Thoracic aorta (tissue), 2 donors: ENCODE data around the gene ARID1B. TPM values are rescaled to one million over a fixed set of nuclear protein-coding genes. Genes with fewer than 3 reads are reported as not detected.

Experiments
- ATAC-seq: fragments of 150-250 bp; one replicate; pipeline ENCODE4 v1.8.0; 2017; ENCODE audit warnings: low read depth; ENCODE audit not compliant: insufficient number of reproducible peaks, low FRiP score
- DNase-seq: peaks from one replicate; pipeline ENCODE4 v3.0.0-alpha.2; 2020; ENCODE audit warnings: low spot score
- H3K27ac ChIP-seq, 2 donors: fragments of 200-600 bp; sonication (generic); 1 replicate in 1 of 2; 2 replicates in 1 of 2; pipeline ENCODE4 v1.5.1; 2016; ENCODE audit warnings: mild to moderate bottlenecking in 2 of 2, moderate library complexity in 2 of 2
- H3K27me3 ChIP-seq: fragments of 200-600 bp; sonication (generic); replicated peaks from 2 replicates; pipeline ENCODE4 v1.6.0; 2016; ENCODE audit warnings: mild to moderate bottlenecking; ENCODE audit not compliant: insufficient read depth
- H3K36me3 ChIP-seq: fragments of 200-600 bp; sonication (generic); one replicate; pipeline ENCODE4 v1.5.1; 2016
- H3K4me1 ChIP-seq, 2 donors: fragments of 200-600 bp; sonication (generic); 1 replicate in 1 of 2; 2 replicates in 1 of 2; pipeline versions ENCODE4 v1.5.1 to v1.6.0; 2016; ENCODE audit warnings: low read depth in 2 of 2, mild to moderate bottlenecking in 1 of 2; ENCODE audit not compliant: control insufficient read depth in 1 of 2
- H3K4me3 ChIP-seq: fragments of 200-600 bp; sonication (generic); 2 replicates; pipeline ENCODE4 v1.5.1; 2016; ENCODE audit warnings: mild to moderate bottlenecking
- H3K9me3 ChIP-seq: fragments of 200-600 bp; sonication (generic); 2 replicates; pipeline ENCODE4 v1.5.1; 2016
- CTCF ChIP-seq: fragments of 200-600 bp; sonication (generic); IDR thresholded peaks from one replicate; pipeline ENCODE4 v1.5.1; 2019; ENCODE audit warnings: antibody characterized with exemption
- total RNA-seq, 2 donors: library from RNA; depleted of rRNA; stranded (reverse); fragments of >200 nt; gene quantifications; one replicate each; pipeline versions ENCODE4 v1.1.0 to v1.2.3, GENCODE V29; 2016

Gene ARID1B
- total RNA-seq, 2 donors from 2014 or later, result 120 to 158 TPM

- H3K27ac ChIP-seq, result peak overlapping the region; percentile 93 to 94
- ATAC-seq (no peak), DNase-seq (no peak)
- H3K9me3 ChIP-seq, result no peaks in the 10 kb centered on the region
- no peaks in the 10 kb centered on the region for H3K36me3 ChIP-seq
- no peaks in the 10 kb centered on the region for H3K27me3 ChIP-seq
- no peak for TF ChIP-seq CTCF
- H3K4me1 ChIP-seq, result peaks cover 28 to 46% of the 10 kb centered on the region in 2 donors
- H3K4me3 ChIP-seq, result peak overlapping the region; percentile 89
Measured at GRCh38 chr6:156779206-156780094, 2.3 kb downstream of the ARID1B start.

DNA sequence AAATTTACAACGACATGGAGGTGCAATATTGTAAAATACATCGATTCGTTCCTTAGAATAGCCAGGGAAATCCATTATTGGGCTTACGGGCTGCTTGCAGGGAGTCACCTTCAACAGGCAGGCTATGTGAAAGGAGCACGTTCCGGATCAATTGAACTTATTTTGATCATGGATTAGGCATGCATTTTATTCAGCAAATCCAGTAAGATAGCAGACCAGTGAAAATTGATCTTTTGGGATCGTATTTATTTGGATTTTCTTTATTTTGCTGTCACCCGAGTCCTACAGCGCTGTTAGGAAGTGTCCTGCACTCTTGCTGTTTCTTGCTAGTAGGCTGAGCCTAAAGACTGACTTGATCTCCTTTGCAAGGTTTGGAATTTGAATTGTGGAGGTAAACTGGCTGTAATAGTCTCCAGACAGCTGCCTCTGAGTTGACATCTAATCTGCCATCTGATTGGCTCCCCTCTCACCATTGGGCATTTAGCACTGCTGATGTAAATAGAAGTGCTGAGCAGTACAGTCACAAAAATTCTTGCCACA lies 3.0 kb downstream of the ARID1B start:
- no peak for DNase-seq
- H3K9me3 ChIP-seq, result no peaks in the 10 kb centered on the region
- no peak for ATAC-seq
- no peaks in the 10 kb centered on the region for H3K36me3 ChIP-seq
- H3K27me3 ChIP-seq, result no peaks in the 10 kb centered on the region
- peak overlapping the region; percentile 93 to 94 for H3K27ac ChIP-seq
- peaks cover 25 to 46% of the 10 kb centered on the region in 2 donors for H3K4me1 ChIP-seq
- H3K4me3 ChIP-seq, result peak overlapping the region; percentile 89
- TF ChIP-seq CTCF, result no peak

DNA sequence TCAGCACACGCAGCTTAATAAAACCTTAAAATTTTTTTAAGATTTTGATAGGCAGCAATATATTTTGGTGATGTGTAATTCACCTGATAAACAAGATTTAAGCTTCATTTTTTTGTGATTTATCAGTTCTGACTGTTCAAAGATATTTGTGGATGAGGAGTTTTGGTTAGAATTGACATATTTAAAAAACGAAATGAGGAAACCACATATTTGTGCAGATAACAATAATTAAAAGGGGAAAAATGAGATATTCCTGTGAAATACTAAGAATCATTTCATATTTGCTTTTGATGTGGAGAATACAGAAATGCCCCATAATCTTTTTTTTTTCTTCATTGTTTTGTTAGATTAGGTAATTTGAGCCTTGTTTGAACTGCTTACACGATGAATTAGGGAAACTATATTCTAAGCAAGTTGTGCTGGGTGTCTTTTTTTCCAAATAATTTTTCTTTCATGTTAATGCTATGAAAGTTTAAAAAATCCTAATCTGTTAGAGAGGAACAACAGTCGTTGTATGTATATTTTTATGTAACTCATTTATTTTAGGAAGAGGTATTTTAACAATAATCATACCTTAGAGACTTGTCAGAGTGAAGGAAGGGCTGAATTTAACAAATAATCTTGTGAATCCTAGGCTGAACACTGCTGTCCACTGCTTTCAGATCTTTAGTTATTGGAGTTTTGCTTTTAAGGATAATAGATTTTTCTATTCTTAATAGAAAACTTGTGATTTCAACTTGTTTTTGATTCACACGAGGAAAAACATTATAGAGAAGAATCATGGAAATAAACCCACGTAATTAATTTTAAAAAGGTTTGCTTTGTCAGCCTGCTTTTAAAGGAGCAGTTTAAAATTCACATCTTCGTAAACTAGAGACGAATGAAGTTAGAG lies 4.0 kb downstream of the ARID1B start:
- Histone ChIP-seq H3K9me3 (no peaks in the 10 kb centered on the region), H3K4me3 (peak overlapping the region; percentile 89), H3K4me1 (peaks cover 24 to 46% of the 10 kb centered on the region in 2 donors), H3K27me3 (no peaks in the 10 kb centered on the region), H3K27ac (peak overlapping the region; percentile 61 to 93), H3K36me3 (no peaks in the 10 kb centered on the region)
- TF ChIP-seq CTCF, result no peak
- DNase-seq (no peak), ATAC-seq (no peak)

DNA sequence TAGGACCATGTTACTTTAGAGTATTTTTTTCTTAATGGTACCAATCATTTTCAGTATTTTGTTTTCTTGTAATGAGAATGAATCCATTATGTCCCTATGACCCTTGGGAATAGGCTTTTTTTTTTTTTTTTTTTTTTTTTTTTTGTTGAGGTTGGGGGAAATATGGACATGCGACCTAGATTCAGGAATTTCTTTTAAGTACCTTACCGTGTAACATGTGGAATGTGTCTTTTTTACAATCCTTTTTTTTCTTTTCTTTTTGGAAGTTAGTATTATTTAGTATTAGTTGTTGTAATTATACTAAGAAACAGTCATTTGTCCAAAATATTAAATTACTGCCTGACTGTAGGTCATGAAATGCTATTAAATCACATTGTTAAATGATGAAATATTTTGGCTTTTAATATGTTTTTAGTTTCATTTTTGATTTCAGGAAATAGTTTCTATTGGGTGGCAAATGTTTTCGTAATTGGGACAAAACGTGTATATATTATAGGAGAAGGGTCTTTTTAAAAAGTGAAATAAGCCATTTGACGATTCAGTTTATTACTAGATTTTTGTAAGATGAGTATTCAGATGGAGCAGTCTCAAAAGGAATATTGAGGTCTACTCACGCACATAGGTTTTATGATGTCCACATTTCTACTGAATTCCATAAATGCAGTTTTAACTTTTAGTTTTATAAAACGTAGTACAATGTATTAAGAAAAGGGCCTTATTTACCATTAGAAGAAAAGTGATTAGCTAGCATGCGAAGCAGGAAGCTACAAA lies 4.9 kb downstream of the ARID1B start:
- TF ChIP-seq CTCF, result no peak
- ATAC-seq (no peak), DNase-seq (no peak)
- no peaks in the 10 kb centered on the region for H3K27me3 ChIP-seq
- peak overlapping the region; percentile 61 to 93 for H3K27ac ChIP-seq
- no peaks in the 10 kb centered on the region for H3K36me3 ChIP-seq
- no peaks in the 10 kb centered on the region for H3K9me3 ChIP-seq
- peak overlapping the region; percentile 89 for H3K4me3 ChIP-seq
- peaks cover 27 to 55% of the 10 kb centered on the region in 2 donors for H3K4me1 ChIP-seq
